SU-DHL-6 (cell line): ENCODE data around the gene FBXW11.

Experiments
- EZH2phosphoT487 ChIP-seq: fragments of 200-600 bp; sonication (generic), shearing (Covaris generic); conservative IDR thresholded peaks from 2 replicates; pipeline ENCODE4 v1.6.1; 2018; ENCODE audit warnings: mild to moderate bottlenecking, antibody characterized with exemption, low read length, moderate library complexity, mixed read lengths
- TF ChIP-seq, protein P1 (sequence below): fragments of 200-600 bp; sonication (generic); IDR thresholded peaks from one replicate; pipeline ENCODE4 v1.5.1; 2017; ENCODE audit warnings: antibody characterized with exemption, mild to moderate bottlenecking, low read length, moderate library complexity; ENCODE audit not compliant: insufficient read depth, poor library complexity, severe bottlenecking

DNA sequence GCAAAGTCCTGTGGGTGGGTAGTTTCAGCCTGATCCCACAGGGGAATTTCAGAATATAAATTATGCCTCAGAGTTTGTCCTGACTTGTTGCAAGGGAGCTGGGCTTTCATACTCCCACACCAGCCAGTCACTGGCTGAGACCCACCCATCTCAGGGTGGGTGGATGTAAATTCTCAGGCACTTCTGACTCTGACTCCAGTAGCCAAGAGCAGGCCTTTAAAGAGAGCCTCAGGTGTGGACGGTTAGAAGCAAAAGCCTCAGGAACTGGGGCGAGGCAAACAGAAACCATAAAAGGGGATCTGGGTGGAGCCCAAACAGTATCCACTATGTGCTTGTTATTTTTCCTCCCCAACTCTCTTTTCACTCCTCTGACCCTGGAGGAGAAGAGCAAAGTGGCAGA lies 28.6 kb upstream of the FBXW11 start:
- TF ChIP-seq, protein P1, sequence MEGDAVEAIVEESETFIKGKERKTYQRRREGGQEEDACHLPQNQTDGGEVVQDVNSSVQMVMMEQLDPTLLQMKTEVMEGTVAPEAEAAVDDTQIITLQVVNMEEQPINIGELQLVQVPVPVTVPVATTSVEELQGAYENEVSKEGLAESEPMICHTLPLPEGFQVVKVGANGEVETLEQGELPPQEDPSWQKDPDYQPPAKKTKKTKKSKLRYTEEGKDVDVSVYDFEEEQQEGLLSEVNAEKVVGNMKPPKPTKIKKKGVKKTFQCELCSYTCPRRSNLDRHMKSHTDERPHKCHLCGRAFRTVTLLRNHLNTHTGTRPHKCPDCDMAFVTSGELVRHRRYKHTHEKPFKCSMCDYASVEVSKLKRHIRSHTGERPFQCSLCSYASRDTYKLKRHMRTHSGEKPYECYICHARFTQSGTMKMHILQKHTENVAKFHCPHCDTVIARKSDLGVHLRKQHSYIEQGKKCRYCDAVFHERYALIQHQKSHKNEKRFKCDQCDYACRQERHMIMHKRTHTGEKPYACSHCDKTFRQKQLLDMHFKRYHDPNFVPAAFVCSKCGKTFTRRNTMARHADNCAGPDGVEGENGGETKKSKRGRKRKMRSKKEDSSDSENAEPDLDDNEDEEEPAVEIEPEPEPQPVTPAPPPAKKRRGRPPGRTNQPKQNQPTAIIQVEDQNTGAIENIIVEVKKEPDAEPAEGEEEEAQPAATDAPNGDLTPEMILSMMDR, result no peak
- no peak for TF ChIP-seq EZH2phosphoT487
